NCI-H2171 treated with DMSO at 0.1 percent for 48 hours (cell line): ENCODE measurements around the gene MPZL1.

Experiments
- DNase-seq: peaks from one replicate; lab custom pipeline; 2025; lab: John Stamatoyannopoulos, UW

Gene MPZL1

GRCh38 chr1:167721617-167722151 lies at the start of gene MPZL1:
Gene MPZL1 (plus strand): TSS chr1:167721982. CDS start chr1:167722152, 170 bp downstream.
- DNase-seq, result peak; percentile 85

- DNase-seq, result no peak
Measured at GRCh38 chr1:167672831-167673230, 49.0 kb upstream of the MPZL1 start.

- no peak for DNase-seq
Measured at GRCh38 chr1:167673265-167673664, 48.5 kb upstream of the MPZL1 start.

- no peak for DNase-seq
Measured at GRCh38 chr1:167674156-167674555, 47.6 kb upstream of the MPZL1 start.

- DNase-seq, result no peak
Measured at GRCh38 chr1:167675440-167675839, 46.3 kb upstream of the MPZL1 start.

GRCh38 chr1:167676205-167676915 lies 45.4 kb upstream of the MPZL1 start:
- DNase-seq, result no peak

GRCh38 chr1:167676916-167677848 lies 44.6 kb upstream of the MPZL1 start:
- DNase-seq, result no peak

GRCh38 chr1:167678422-167678821 lies 43.4 kb upstream of the MPZL1 start:
- peak; percentile 6 for DNase-seq

GRCh38 chr1:167678838-167679237 lies 42.9 kb upstream of the MPZL1 start:
- DNase-seq, result no peak

GRCh38 chr1:167679714-167680113 lies 42.1 kb upstream of the MPZL1 start:
- DNase-seq, result no peak

GRCh38 chr1:167681024-167681423 lies 40.8 kb upstream of the MPZL1 start:
- DNase-seq, result no peak

- no peak for DNase-seq
Measured at GRCh38 chr1:167681451-167682098, 40.2 kb upstream of the MPZL1 start.

GRCh38 chr1:167683226-167683625 lies 38.6 kb upstream of the MPZL1 start:
- no peak for DNase-seq

GRCh38 chr1:167683641-167684502 lies 37.9 kb upstream of the MPZL1 start:
- no peak for DNase-seq

- DNase-seq, result no peak
Measured at GRCh38 chr1:167685844-167686243, 35.9 kb upstream of the MPZL1 start.

GRCh38 chr1:167687919-167688519 lies 33.8 kb upstream of the MPZL1 start:
- DNase-seq, result peak; percentile 74

- DNase-seq, result no peak
Measured at GRCh38 chr1:167689567-167689920, 32.2 kb upstream of the MPZL1 start.

- no peak for DNase-seq
Measured at GRCh38 chr1:167690053-167690452, 31.7 kb upstream of the MPZL1 start.

GRCh38 chr1:167693425-167694045 lies 28.2 kb upstream of the MPZL1 start:
- DNase-seq, result no peak

GRCh38 chr1:167694691-167695090 lies 27.1 kb upstream of the MPZL1 start:
- no peak for DNase-seq

- no peak for DNase-seq
Measured at GRCh38 chr1:167695147-167695546, 26.6 kb upstream of the MPZL1 start.
